PFSK-1 (cell line): ENCODE results near the gene UBR4.

Experiments
- POLR2AphosphoS5 ChIP-seq: IDR thresholded peaks from 2 replicates; pipeline ENCODE4 v1.6.1; 2012; ENCODE audit warnings: low read depth, mild to moderate bottlenecking, control low read depth, low read length, moderate library complexity
- REST ChIP-seq, 2 experiments: IDR thresholded peaks; 2 replicates each; pipeline versions ENCODE4 v1.6.1 to v1.8.0; 2011 to 2012; ENCODE audit warnings: low read depth in 2 of 2, low read length in 2 of 2, control low read depth in 1 of 2, inconsistent platforms in 1 of 2, mild to moderate bottlenecking in 1 of 2, moderate library complexity in 1 of 2; ENCODE audit not compliant: insufficient read depth in 1 of 2
- SIN3A ChIP-seq: IDR thresholded peaks from 2 replicates; pipeline ENCODE4 v1.6.1; 2012; ENCODE audit warnings: mild to moderate bottlenecking, low read length, moderate library complexity, borderline replicate concordance; ENCODE audit not compliant: insufficient read depth
- TAF1 ChIP-seq: IDR thresholded peaks from 2 replicates; pipeline ENCODE4 v1.6.1; 2012; ENCODE audit warnings: low read length, control low read depth, borderline replicate concordance; ENCODE audit not compliant: insufficient read depth

GRCh38 chr1:19120070-19120469 lies 90.0 kb downstream of the UBR4 start:
- TF ChIP-seq POLR2AphosphoS5 (no peak), REST (IDR thresholded peaks at IDR 0.05; ENCODE audit: insufficient read depth in 1 of 2, low read depth in 2 of 2, low read length in 2 of 2) (no peak), TAF1 (no peak), SIN3A (no peak)
